COLO668 (cell line): Measurements from ENCODE around the gene SOX18.

ENCODE experiments used
- DNase-seq: peaks from one replicate; lab custom pipeline; 2025; ENCODE audit not compliant: unreplicated experiment; lab: John Stamatoyannopoulos, UW

SOX18 gene

DNA sequence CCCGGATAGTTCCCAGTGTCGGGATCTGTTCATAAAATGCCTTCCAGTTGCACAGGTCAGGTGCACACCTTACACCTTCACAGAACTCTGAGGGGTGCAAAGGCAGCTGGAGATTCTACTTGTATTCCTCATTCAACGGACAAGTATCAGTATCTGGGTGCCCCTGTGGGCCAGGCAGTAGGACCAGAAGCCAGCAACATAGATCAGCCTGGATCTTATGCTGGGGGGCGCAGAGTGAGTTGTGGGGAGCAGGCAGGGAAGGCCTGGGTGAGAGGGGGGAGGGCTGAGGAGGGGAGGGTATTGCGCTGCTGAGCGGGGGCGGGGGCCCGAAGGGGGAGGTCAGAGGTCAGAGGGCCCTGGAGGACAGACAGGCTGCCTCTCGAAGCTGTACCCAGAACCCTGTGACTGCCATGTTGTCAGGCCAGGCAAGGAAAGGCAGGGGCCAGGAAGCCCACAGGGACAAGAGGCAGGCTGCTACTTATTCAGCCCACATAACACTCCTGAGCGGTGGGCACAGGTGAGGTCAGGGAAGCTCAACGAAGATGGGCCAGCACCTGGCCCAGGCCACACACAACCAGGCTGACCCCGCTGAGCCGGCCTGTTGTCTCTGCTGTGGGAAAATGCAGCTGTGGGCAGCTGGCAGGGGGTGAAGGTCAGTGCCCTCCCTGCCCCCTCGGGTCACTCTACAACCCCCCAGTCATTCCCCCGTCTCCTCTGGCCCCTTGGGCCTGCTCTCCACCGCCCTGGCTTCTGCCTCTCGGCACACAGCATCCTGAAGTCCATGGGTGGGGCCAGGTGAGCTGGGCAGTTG is 31.6 kb upstream of the SOX18 start:
- DNase-seq: no peak

DNA sequence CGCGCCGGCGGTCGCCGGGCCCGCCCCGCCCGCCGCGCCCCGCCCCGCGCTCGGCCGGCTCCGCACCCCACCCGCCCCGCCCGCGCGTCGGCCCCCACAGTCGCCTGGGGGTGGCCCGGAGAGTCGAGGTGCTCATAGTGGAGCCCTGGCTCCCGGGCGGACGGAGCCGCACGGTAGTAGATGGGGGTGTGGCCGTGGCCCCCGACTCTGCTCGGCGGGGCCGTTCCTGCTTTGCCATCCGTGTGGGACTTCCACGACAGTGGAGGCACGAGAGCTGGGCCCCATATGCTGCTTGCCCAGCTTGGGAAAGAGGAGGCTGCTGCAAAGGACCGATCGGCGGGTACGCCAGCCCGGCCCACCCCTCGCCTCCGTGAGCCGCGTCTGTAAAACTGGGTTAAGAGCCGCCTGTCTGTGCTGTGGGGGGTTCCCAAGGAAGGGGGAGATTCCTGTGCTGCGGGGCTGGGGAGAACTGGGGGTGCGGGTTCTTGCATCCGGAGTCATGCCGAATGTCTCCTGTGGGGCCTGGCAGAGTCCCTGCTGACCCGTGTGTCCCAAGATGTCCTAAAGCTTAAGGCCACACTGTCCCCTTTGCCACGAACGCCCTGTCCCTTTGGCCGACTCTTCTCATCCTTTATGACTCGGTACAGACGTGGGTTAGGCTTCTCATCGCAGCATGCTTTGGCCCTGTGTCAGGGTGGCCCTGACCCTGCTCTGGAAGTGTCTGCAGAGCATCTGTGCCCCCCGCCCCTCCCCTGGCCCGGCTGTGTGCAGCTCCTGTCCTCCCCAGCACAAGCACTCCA is 30.8 kb upstream of the SOX18 start, which contains the start of gene OPRL1:
OPRL1 (plus strand) TSS at position 70 of the 800 bp plus-strand sequence. CDS start 12,639 bp downstream, outside the sequence.
- no peak for DNase-seq

DNA sequence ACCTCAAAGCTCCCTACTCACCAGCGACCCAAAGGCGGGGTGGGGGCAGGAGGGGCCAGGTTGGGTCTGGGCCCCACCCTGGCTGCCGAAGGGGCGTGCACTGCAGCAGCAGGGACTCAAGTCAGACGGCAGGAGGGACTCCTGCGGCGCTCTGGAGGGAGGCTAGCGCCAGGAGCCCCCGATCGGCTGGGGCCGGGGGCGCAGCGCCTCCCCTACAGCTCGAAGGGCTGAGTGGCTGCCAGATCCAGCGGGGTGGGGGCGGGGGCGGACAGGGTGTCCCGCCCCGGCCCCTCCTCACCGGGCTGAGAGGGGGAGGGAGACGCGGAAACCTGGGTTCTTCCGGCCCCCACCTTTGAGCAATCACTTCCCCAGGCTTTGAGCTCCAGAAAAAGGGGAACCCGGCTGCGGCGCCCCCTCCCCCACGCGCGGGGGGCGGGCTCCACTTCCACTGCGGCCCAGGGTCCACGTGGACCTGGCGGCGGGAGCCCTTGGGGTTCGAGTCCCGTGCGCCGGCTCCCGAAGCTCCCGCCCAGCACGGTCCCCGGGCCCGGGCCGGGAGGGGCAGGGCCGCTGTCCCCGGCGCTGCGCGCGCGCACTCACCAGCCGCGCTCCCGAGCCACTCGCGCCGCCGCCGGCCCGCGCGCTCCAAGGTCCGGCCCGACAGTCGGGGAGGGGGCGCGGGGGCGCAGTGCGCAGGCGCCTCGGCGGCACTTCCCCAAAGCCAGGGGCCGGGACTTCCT is 30.0 kb upstream of the SOX18 start, which contains the start of gene RGS19:
RGS19 (minus strand) TSS at position 246 of the 740 bp plus-strand sequence. CDS start 2,632 bp downstream, outside the sequence.
- DNase-seq: peak; percentile 46

DNA sequence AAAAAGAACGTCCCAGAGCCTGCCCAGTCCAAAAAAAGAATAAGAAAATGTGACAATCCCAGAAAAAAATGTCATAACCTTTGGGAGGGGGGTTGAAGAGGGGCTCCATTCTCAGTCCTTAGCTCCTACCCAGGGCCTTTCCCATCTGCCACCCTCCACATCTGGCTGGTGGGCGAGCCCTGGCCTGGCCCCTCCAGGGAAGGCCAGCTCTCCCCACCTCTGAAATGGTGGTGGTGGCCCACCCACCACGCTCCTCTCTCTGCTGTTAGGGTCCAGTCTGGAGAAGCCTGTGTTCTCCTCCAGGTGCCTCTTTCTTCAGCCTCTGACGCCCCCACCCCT is 29.5 kb upstream of the SOX18 start:
- no peak for DNase-seq

DNA sequence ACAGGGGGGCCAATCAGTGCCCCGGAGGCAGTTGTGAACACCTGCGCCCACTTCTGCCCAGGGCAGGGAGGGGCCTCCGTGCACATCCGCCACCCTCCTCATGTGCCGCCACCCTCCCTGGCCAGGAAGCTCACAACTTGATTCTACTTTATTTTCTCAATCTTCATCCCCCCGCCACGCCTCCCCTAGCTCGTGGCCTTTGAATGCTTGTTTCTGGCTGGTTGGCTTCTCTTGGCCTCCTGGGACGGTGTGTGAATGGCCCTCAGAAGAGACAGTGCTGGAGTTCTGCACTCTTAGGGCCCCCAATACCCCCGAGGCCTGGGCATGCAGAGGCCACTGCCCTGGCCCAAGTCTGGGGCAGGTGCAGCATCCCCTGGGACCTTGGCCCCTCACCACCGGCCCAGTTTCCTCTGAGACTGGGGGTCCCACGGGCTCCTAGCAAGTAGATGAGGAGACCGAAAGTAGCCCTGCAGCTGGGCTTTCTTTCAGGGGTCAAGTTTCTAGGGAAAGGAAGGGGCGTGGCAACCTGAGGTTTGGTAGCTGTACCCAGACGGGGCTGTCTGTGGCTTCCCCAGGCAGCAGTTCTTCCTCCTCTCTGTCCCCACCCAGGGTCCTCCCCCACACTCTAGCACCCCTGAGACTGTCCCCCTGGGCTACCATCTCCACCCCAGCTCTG is 28.6 kb upstream of the SOX18 start:
- no peak for DNase-seq

DNA sequence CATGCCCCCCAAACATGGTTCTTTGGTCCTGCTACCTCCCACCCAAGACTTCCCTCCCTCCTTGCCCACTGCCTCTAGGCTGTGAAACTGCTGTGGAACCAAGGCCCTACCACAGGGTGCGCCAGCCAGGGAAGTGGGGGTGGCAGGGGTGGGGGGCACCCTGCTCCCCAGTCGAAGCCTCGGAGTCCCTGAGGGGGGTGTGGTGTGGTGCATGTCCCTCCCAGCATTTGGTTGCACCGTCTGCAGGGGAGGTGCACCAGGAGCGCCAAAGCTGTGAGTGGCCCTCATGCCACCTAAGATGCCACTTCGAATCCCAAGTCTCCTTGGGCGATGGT is 28.1 kb upstream of the SOX18 start:
- DNase-seq: no peak

DNA sequence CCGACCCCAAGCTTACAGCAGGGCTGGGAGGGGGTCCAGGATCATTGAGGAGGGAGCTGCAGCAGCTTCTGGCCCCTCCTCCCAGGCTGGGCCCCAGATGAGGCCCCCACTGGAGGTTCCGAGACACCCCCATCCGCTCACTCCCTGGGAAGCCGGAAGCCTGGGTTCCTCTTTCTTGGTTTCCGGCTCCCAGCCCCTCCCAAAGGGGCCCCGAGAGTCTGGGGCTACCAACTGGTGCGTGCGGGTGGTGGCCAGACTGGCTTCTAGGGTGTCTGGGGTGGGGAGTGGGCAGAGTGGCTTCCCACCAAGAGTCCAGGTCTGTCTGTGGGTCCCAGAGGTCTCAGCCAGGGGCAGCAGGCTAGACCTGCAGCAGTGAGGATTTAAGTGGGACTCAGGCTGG is 27.7 kb upstream of the SOX18 start:
- no peak for DNase-seq

DNA sequence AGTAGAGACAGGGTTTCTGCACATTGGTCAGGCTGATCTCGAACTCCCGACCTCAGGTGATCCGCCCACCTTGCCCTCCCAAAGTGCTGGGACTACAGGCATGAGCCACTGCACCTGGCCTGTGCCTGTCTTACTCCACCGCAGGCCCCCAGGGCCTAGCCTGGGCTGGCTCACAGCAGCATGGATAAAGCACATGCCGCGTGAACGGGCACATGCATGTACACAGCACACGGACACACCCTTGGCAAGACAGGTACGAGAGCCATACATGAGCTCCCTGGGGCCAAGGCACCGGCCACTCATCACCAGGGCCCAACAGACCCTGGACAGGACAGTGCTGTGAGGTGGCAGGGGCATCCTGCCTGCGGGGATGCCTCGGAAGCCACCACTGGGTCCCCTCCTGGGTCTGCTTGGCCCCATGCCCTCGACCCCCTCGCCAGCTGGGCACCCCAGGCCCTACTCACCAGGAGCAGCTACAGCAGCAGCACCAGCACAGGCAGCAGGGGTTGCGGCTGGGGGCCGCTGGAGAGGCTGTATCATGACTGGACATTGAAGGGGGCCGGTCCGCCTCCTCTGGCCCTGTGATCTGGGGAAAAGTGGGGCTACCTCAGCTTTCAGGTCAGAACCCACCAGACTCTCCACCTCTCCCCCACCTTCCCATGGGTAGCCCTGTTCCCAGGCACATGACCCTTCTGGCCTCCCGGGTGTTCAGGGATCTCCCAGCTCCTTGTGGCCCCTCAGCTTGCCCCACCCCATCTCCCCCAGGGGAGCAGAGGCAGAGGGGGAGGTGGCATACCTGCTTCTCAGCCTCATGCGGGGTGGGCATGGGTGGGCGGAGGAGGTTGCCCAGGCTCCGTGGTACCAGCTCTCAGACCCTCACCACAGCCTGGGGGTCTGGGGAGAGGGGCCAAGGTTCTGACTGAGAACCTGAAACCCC is 26.9 kb upstream of the SOX18 start:
- no peak for DNase-seq

DNA sequence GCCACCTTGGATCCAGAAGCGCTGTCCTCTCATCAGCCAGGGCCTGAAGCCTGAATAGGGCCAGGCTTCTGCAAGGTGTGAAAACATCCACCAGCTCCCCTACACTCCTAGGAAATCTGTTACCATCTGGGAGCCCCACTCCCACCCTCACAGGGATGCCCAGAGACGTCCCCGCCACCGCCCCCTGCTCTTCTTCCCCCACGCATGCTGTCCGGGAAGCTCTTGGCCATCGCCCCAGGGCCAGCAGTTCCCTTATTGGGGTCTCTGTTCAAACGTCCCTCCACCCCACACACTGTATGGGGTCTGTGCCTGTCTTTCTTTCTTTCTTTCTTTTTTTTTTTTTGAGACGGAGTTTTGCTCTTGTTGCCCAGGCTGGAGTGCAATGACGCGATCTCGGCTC is 26.1 kb upstream of the SOX18 start:
- no peak for DNase-seq

DNA sequence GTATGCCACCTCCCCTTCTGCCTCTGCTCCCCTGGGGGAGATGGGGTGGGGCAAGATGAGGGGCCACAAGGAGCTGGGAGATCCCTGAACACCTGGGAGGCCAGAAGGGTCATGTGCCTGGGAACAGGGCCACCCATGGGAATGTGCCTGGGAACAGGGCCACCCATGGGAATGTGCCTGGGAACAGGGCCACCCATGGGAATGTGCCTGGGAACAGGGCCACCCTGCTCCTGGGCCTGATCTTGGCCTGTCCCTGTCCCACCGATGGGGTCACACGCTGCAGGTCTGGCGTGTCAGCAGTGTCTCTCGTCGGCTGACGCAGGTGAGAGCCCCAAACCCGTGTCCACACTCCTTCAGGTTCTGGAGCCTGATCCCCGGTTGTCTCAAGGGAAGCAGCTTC is 25.5 kb upstream of the SOX18 start:
- no peak for DNase-seq

DNA sequence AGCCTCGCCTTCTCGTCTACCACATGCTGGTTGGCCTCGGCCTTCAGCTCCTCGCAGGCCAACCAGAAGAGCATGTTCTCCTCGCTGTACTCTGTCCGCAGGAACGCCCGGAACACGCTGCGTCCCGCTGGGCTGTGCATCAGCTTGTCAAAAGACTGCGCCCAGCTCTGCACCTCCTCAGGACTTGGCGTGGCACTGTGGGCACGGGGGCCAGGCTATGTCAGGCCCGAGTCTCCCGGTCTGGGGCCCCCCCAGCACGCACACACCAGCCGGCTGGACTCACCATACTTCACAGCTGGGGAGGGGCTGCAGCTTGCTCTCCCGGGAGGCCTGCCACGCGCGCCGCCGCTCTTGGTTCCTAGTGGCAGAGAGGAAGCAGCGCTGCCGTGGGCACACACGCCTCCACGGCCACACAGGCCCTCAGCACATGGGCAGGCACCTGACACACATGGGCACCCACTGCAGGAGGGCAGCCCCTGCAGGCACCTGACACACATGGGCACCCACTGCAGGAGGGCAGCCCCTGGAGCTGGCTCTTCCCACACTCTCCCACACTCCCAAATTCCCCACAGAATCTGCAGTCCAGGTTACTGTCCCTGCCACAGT is 24.8 kb upstream of the SOX18 start:
- no peak for DNase-seq

DNA sequence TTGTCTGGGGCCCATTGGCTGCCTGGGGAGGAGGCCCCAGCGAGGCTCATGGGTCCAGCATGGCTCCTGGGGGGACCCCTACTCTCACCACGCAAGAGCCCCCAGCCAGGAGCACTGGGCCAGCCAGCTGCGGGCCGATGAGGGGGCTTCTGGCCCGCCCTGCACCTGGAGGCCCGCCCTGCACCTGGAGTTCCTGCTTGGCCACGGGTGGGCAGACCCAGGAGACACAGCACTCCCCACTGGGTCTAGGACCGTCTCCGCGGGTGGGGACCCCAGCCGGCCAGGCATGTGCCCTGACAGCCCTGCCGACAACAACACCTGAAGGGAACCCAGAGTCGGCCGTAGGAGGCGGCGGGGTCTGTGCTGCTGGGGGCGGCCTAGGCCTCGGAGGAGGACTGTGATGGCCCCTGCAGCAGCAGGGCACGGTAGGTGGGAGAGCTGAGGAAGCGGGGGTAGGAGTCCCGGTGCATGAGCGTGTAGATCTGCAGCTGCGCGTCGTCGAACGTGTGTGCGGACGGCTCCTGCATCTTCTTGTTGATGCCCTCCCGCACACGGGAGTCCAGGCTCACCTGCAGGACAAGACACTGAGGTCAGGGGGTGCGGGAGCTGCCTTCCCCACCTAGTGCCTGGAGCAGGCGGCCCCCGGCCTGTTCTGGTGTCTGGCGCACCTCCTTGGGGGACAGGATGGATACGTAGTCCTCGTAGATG is 24.2 kb upstream of the SOX18 start:
- DNase-seq: no peak

DNA sequence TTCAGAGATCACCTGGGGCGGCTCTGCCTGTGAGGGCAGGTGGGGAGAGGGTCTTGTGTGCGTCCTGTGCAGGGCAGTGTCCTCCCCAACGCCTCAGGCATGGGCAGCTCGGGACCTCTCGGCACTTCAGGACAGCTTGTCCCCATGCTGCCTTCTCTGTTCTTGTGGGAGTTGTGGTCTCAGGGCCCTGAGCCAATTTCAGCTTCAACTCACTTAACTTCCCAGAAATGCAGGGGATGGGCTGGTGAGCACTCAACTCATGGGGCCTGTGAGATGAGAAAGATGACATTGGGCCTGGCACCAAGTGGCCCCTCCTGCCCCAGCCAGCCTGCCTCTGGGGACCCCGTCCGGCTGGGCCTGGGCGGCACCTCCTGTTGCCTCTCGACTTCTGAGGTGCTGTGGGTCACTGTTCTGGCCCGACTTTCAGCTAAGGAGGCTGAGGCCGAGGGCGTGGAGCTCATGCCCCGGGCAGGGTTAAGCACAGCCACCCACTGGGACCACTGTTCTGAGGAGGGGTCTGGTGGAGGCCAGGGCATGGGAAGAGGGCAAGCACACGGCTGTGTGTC is 23.1 kb upstream of the SOX18 start:
- DNase-seq: no peak

DNA sequence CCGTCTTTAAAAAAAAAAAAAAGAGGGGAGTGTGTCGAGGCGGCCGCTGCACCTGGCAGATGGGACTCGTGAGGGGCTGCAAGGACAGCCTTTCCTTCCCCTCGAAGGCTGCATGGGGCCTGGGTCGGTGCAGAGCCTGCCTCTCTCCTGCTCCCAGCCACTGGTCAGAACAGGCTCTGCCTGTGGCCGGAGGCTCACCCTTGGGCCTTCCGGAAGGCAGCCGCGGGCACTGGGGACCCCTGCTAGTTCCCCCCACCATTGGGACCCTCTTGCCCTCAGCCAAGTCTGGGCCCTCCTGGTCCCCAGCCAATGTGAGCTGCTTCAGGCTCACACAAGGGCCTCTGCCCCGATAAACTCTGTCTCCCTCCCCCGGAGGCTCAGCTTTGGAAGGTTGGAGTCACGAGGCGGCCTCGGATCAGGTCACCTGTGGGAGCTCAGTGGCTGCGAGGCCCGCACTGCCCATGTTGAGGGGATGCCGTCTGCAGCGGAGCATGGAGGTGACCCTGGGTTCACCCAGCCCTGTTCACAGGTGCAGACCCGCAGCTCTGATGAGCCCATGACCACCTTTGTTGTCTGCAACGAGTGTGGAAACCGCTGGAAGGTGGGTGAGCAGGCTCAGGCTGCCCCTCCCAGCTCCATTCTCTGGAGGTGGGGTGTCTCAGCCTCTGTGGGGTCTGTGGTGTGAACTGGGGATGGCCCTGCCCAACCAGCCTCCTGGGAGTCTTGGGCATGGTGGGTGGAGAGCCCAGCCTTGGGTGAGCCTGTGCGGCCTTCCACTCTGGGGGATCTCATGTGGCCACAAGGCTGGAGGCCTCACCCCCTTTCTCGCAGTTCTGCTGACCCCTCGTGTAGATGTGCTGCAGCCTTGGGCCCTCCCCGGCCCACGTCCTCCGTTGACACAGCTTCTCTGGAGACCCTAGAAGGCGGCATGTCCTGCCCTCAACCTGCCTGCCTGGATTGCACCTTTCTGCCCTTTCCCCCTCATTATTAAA is 22.2 kb upstream of the SOX18 start:
- DNase-seq: no peak

DNA sequence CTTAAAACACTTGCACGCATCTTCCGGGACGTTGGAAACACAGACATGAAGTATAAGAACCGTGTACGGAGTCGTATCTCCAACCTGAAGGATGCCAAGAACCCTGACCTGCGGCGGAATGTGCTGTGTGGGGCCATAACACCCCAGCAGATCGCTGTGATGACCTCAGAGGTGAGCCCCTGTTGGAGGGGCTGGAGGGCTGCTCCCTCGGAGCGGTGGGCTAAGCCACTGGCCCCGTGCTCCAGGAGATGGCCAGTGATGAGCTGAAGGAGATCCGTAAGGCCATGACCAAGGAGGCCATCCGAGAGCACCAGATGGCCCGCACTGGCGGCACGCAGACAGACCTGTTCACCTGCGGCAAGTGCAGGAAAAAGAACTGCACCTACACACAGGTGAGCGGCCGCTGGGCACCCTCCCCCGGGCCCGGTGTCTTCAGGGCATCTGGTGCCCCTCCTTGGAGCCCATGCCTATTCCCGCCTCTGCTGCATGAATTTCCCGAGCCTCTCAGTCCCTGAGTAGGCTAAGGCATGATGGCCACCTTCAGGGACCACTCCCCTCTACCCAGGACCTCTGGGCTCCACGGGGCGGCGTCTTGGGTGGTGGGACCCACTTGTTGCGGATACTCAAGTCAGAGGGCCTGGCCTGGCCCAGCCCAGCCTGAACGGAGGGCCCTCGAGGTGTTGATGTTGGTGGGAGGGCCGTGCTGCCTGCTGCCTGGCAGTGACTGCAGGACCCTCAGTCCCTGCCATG is 21.0 kb upstream of the SOX18 start:
- no peak for DNase-seq

DNA sequence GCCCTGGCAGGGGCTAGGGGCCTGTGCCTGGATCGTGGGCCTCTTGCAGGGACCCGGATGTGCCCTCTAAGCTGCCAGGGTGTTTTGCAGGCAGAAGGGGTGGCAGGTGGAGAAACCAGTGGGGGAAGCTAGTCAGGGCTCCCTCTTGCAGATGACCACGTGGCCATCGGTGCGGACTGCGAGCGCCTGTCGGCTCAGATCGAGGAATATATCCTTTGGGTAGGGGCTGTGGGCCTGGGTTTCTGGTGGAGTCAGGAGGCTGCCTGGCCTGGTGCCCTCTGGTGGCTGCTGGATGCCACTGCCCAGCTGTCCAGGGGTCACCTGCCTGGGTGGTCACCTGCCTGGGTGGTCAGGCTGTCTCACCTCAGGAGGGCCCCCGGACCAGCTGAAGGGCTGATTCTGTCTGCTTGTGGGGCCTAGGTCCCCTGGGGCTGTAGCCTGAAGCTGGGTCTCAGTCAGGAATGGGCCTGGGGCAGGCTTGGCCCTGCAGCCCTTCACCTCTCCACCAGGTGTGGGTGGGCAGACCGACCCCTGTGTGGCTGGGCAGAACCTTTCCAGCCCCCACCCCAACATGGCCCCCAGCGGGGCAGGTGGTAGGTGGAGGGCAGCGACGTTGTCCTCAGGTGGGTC is 20.3 kb upstream of the SOX18 start:
- peak; percentile 43 for DNase-seq
